ENCODE measurements around the gene RITA1.

GRCh38 chr12:113183030-113183589 is 2.4 kb upstream of the RITA1 start:
- TF ChIP-seq EP300 (IDR thresholded peaks at IDR 0.05) = no peak
- no peak for TF ChIP-seq CTCF (IDR thresholded peaks at IDR 0.05)
- no peak for TF ChIP-seq CEBPB (IDR thresholded peaks at IDR 0.05)
- TF ChIP-seq REST (IDR thresholded peaks at IDR 0.05) = no peak
- no peak for TF ChIP-seq POLR2A (IDR thresholded peaks at IDR 0.05; ENCODE audit: low read length)
- TF ChIP-seq JUNB (IDR thresholded peaks at IDR 0.05) = no peak
- TF ChIP-seq ESRRA (IDR thresholded peaks at IDR 0.05; ENCODE audit: borderline replicate concordance, low read length) = no peak
